ENCODE measurements around the gene ANKRD6. TPM values are rescaled to one million over a fixed set of nuclear protein-coding genes. Genes with fewer than 3 reads are reported as not detected.

ANKRD6 gene
- total RNA-seq, 1 experiment from 2014 or later: 13.9 TPM

DNA sequence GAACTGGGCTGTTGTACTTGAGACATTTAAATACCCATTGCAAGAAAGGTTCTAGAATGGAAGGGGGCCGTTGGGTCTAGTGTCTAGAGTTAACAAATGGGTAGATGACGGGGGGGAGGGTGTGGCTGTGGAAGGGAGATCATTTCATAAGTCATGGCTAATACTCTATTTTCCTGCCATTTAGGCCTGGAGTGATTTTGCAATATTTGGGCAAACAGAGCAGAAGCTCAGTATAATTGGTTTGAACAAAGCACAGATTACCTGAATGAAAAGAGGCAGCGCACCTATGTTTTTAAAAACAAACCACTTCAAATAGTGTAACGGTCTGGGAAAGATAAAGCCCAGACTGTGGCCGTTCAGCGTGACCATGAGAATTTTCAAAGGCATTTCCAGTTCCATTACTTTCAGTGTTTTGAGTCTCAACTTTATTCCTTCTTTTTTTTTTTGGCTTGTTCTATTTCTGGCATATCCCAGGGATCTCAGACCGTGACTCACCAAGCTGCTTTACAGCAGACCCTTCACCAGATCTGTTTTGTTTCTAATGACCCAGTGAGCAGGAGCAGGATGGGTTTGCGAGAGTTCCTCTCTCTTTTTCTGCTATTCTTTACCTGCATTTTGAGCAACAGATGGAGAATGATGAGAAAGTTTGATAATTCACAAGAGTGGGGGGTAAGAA lies 131.9 kb downstream of the ANKRD6 start:
- POLR2A ChIA-PET: no interaction called here
- no peaks in the 10 kb centered on the region for H3K27me3 Mint-ChIP-seq (ENCODE audit: low read depth)
- H3K9me3 Mint-ChIP-seq: no peaks in the 10 kb centered on the region
- no peak overlapping the region for H3K4me3 Mint-ChIP-seq
- no peak for TF ChIP-seq ZNF416 (CRISPR knock-in tag; IDR thresholded peaks at IDR 0.05)
- no peak for TF ChIP-seq ELF4 (CRISPR knock-in tag; IDR thresholded peaks at IDR 0.05; ENCODE audit: low read depth)
- TF ChIP-seq NR3C1 (CRISPR knock-in tag; conservative IDR thresholded peaks at IDR 0.05; ENCODE audit: low read depth): no peak
- no peak overlapping the region for H3K27ac Mint-ChIP-seq
- peaks cover 11% of the 10 kb centered on the region for H3K4me1 Mint-ChIP-seq
- no peak for ATAC-seq
- no peaks in the 10 kb centered on the region for H3K36me3 Mint-ChIP-seq
- CTCF ChIA-PET: no interaction called here
- no peak for DNase-seq (ENCODE audit: low spot score)

- CTCF ChIA-PET: interaction anchor here (1.9 kb wide), 1 partner anchor 15 kb away, joined by 7 read pairs; no protein-coding TSS in a partner anchor
- TF ChIP-seq, protein P1, sequence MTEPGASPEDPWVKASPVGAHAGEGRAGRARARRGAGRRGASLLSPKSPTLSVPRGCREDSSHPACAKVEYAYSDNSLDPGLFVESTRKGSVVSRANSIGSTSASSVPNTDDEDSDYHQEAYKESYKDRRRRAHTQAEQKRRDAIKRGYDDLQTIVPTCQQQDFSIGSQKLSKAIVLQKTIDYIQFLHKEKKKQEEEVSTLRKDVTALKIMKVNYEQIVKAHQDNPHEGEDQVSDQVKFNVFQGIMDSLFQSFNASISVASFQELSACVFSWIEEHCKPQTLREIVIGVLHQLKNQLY (CRISPR knock-in tag; IDR thresholded peaks at IDR 0.05): no peak
- no peak for TF ChIP-seq SMAD3 (CRISPR knock-in tag; IDR thresholded peaks at IDR 0.05; ENCODE audit: borderline replicate concordance)
- TF ChIP-seq TP53 (CRISPR knock-in tag; IDR thresholded peaks at IDR 0.05): no peak
- no peak for TF ChIP-seq FOXJ3 (CRISPR knock-in tag; IDR thresholded peaks at IDR 0.05; ENCODE audit: borderline replicate concordance)
- H3K27ac Mint-ChIP-seq: no peak overlapping the region
These were observed 133.3 kb downstream of the ANKRD6 start for GRCh38 chr6:89566008-89566800.

GRCh38 chr6:89566930-89567629 lies 134.1 kb downstream of the ANKRD6 start:
- Mint-ChIP-seq H3K27me3 (ENCODE audit: low read depth) (no peaks in the 10 kb centered on the region), H3K36me3 (no peaks in the 10 kb centered on the region), H3K27ac (no peak overlapping the region), H3K9me3 (no peaks in the 10 kb centered on the region), H3K4me3 (no peak overlapping the region), H3K4me1 (peaks cover 8% of the 10 kb centered on the region)
- ChIA-PET POLR2A (no interaction called here), CTCF (interaction anchor here (1.9 kb wide), 1 partner anchor 14 kb away, joined by 7 read pairs; no protein-coding TSS in a partner anchor)
- TF ChIP-seq TEAD1 (CRISPR knock-in tag; IDR thresholded peaks at IDR 0.05): no peak
- TF ChIP-seq NR3C1 (CRISPR knock-in tag; conservative IDR thresholded peaks at IDR 0.05; ENCODE audit: low read depth): no peak
- no peak for TF ChIP-seq ZNF138 (CRISPR knock-in tag; conservative IDR thresholded peaks at IDR 0.05)
- TF ChIP-seq, protein P2, sequence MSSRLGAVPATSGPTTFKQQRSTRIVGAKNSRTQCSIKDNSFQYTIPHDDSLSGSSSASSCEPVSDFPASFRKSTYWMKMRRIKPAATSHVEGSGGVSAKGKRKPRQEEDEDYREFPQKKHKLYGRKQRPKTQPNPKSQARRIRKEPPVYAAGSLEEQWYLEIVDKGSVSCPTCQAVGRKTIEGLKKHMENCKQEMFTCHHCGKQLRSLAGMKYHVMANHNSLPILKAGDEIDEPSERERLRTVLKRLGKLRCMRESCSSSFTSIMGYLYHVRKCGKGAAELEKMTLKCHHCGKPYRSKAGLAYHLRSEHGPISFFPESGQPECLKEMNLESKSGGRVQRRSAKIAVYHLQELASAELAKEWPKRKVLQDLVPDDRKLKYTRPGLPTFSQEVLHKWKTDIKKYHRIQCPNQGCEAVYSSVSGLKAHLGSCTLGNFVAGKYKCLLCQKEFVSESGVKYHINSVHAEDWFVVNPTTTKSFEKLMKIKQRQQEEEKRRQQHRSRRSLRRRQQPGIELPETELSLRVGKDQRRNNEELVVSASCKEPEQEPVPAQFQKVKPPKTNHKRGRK (CRISPR knock-in tag; IDR thresholded peaks at IDR 0.05; ENCODE audit: borderline replicate concordance): no peak
- TF ChIP-seq TP53 (CRISPR knock-in tag; IDR thresholded peaks at IDR 0.05): no peak
- TF ChIP-seq PRRX2 (CRISPR knock-in tag; IDR thresholded peaks at IDR 0.05): no peak
- no peak for TF ChIP-seq ZBTB21 (CRISPR knock-in tag; IDR thresholded peaks at IDR 0.05; ENCODE audit: borderline replicate concordance)
- no peak for TF ChIP-seq ZSCAN18 (CRISPR knock-in tag; IDR thresholded peaks at IDR 0.05)
- no peak for TF ChIP-seq GABPB1 (CRISPR knock-in tag; IDR thresholded peaks at IDR 0.05)
- TF ChIP-seq, protein P3, sequence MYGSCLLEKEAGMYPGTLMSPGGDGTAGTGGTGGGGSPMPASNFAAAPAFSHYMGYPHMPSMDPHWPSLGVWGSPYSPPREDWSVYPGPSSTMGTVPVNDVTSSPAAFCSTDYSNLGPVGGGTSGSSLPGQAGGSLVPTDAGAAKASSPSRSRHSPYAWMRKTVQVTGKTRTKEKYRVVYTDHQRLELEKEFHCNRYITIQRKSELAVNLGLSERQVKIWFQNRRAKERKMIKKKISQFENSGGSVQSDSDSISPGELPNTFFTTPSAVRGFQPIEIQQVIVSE (CRISPR knock-in tag; IDR thresholded peaks at IDR 0.05; ENCODE audit: borderline replicate concordance): no peak
- ATAC-seq (no peak), DNase-seq (ENCODE audit: low spot score) (no peak)

More at GRCh38 chr6:89566008-89566800, 133.3 kb downstream of the ANKRD6 start:
- peaks cover 11% of the 10 kb centered on the region for H3K4me1 Mint-ChIP-seq
- no peaks in the 10 kb centered on the region for H3K27me3 Mint-ChIP-seq (ENCODE audit: low read depth)
- H3K9me3 Mint-ChIP-seq: no peaks in the 10 kb centered on the region
- POLR2A ChIA-PET: no interaction called here
- H3K4me3 Mint-ChIP-seq: no peak overlapping the region
- DNase-seq (ENCODE audit: low spot score) (no peak), ATAC-seq (no peak)
- H3K36me3 Mint-ChIP-seq: no peaks in the 10 kb centered on the region
